SH-SY5Y (cell line): ENCODE measurements around the gene GID4.

Experiments used
- GATA2 ChIP-seq: IDR thresholded peaks from 2 replicates; pipeline ENCODE4 v1.6.1; 2011; ENCODE audit warnings: mild to moderate bottlenecking, low read depth, low read length
- GATA3 ChIP-seq: IDR thresholded peaks from 2 replicates; pipeline ENCODE4 v1.6.1; 2011; ENCODE audit warnings: low read depth, mild to moderate bottlenecking, low read length, moderate library complexity

GRCh38 chr17:18110636-18111145 is 71.5 kb downstream of the GID4 start:
- no peak for TF ChIP-seq GATA2
- TF ChIP-seq GATA3: no peak
